Ascending aorta (tissue), 2 donors: ENCODE results near the gene ITGBL1. TPM values are rescaled to one million over a fixed set of nuclear protein-coding genes. Genes with fewer than 3 reads are reported as not detected.
"Not testable (repeated sequence)": the region's sequence is repeated elsewhere in the genome, so short reads cannot be mapped to it uniquely, and the experiment has no call there.

Experiments
- DNase-seq, 2 donors: peaks; one replicate each; pipeline ENCODE4 v3.0.0-alpha.2; 2019; ENCODE audit warnings: low spot score in 2 of 2
- H3K27ac ChIP-seq, 2 donors: fragments of 200-600 bp; sonication (generic); one replicate each; pipeline ENCODE4 v1.5.1; 2016 to 2017; ENCODE audit warnings: mild to moderate bottlenecking in 1 of 2
- H3K27me3 ChIP-seq: fragments of 200-600 bp; sonication (generic); one replicate; pipeline ENCODE4 v1.5.1; 2017
- H3K36me3 ChIP-seq, 2 donors: fragments of 200-600 bp; sonication (generic); one replicate each; pipeline ENCODE4 v1.5.1; 2016
- H3K4me1 ChIP-seq, 2 donors: fragments of 200-600 bp; sonication (generic); one replicate each; pipeline ENCODE4 v1.5.1; 2016 to 2017; ENCODE audit warnings: mild to moderate bottlenecking in 1 of 2
- H3K4me3 ChIP-seq, 2 donors: fragments of 200-600 bp; sonication (generic); one replicate each; pipeline ENCODE4 v1.5.1; 2016 to 2017; ENCODE audit warnings: mild to moderate bottlenecking in 1 of 2
- H3K9me3 ChIP-seq, 2 donors: fragments of 200-600 bp; sonication (generic); one replicate each; pipeline ENCODE4 v1.5.1; 2016
- CTCF ChIP-seq, 3 experiments: fragments of 200-600 bp in 2 of 3; fragments of 450-650 bp in 1 of 3; sonication (generic) in 2 of 3; IDR thresholded peaks; one replicate each; pipeline ENCODE4 v1.5.1; 2016 to 2019; ENCODE audit warnings: antibody characterized with exemption in 3 of 3, mild to moderate bottlenecking in 1 of 3, moderate library complexity in 1 of 3
- intact Hi-C: fragments of 100-400 bp; cut with DNase I; formaldehyde crosslinking; loops from one replicate; pipeline ENCODE4 v1.15.1; 2023
- total RNA-seq: library from RNA; depleted of rRNA; stranded (reverse); fragments of >200 nt; gene quantifications from one replicate; pipeline ENCODE4 v1.1.0, GENCODE V29; 2016

ITGBL1 gene
- total RNA-seq, 1 donor from 2014 or later = 47.1 TPM

- no peak for DNase-seq
- Histone ChIP-seq H3K9me3 (no peaks in the 10 kb centered on the region), H3K36me3 (no peaks in the 10 kb centered on the region), H3K27me3 (no peaks in the 10 kb centered on the region), H3K4me3 (no peak overlapping the region), H3K27ac (peak overlapping the region in 1 of 2 donors; percentile 76), H3K4me1 (peaks cover 0 to 59% of the 10 kb centered on the region in 2 donors)
- no peak for TF ChIP-seq CTCF (IDR thresholded peaks at IDR 0.05)
- intact Hi-C loops = loop anchor here (5.0 kb wide), 1 partner anchor 172 kb away; no protein-coding TSS in a partner anchor
These were observed 77.8 kb downstream of the ITGBL1 start for GRCh38 chr13:101530293-101530692.

GRCh38 chr13:101535192-101535746 lies 82.8 kb downstream of the ITGBL1 start:
- peak overlapping the region; percentile 65 to 75 for H3K27ac ChIP-seq
- no peaks in the 10 kb centered on the region for H3K9me3 ChIP-seq
- DNase-seq = no peak
- H3K36me3 ChIP-seq = no peaks in the 10 kb centered on the region
- peaks cover 0 to 43% of the 10 kb centered on the region in 2 donors for H3K4me1 ChIP-seq
- no peaks in the 10 kb centered on the region for H3K27me3 ChIP-seq
- intact Hi-C loops = no loop called here
- no peak for TF ChIP-seq CTCF (IDR thresholded peaks at IDR 0.05)
- no peak overlapping the region for H3K4me3 ChIP-seq

GRCh38 chr13:101536079-101536478 lies 83.6 kb downstream of the ITGBL1 start:
- no peak overlapping the region for H3K4me3 ChIP-seq
- peaks cover 0 to 39% of the 10 kb centered on the region in 2 donors for H3K4me1 ChIP-seq
- TF ChIP-seq CTCF (IDR thresholded peaks at IDR 0.05) = no peak
- no peaks in the 10 kb centered on the region for H3K9me3 ChIP-seq
- no peak for DNase-seq
- H3K36me3 ChIP-seq = no peaks in the 10 kb centered on the region
- peak overlapping the region; percentile 65 to 75 for H3K27ac ChIP-seq
- H3K27me3 ChIP-seq = no peaks in the 10 kb centered on the region
- intact Hi-C loops = no loop called here

- H3K27ac ChIP-seq = peak overlapping the region in 1 of 2 donors; percentile 35
- intact Hi-C loops = not testable (repeated sequence)
These were observed 92.1 kb downstream of the ITGBL1 start for GRCh38 chr13:101544544-101544943.

GRCh38 chr13:101544979-101545378 lies 92.5 kb downstream of the ITGBL1 start:
- Histone ChIP-seq H3K9me3 (peaks cover 0 to 2% of the 10 kb centered on the region in 2 donors), H3K36me3 (no peaks in the 10 kb centered on the region), H3K27me3 (no peaks in the 10 kb centered on the region), H3K4me1 (peaks cover 0 to 11% of the 10 kb centered on the region in 2 donors), H3K27ac (peak overlapping the region; percentile 13 to 35), H3K4me3 (no peak overlapping the region)
- TF ChIP-seq CTCF (IDR thresholded peaks at IDR 0.05) = no peak
- DNase-seq = no peak
- intact Hi-C loops = no loop called here

More at GRCh38 chr13:101544544-101544943, 92.1 kb downstream of the ITGBL1 start:
- not testable (repeated sequence) for DNase-seq, H3K36me3 ChIP-seq, H3K9me3 ChIP-seq, H3K27me3 ChIP-seq, H3K4me3 ChIP-seq
- H3K4me1 ChIP-seq = peaks cover 0 to 11% of the 10 kb centered on the region in 2 donors

- peak in 1 of 2 donors; percentile 70 for DNase-seq
- Histone ChIP-seq H3K27ac (peak overlapping the region; percentile 35 to 42), H3K4me1 (peaks cover 0 to 14% of the 10 kb centered on the region in 2 donors), H3K4me3 (no peak overlapping the region), H3K9me3 (peaks cover 0 to 2% of the 10 kb centered on the region in 2 donors), H3K27me3 (no peaks in the 10 kb centered on the region), H3K36me3 (no peaks in the 10 kb centered on the region)
- intact Hi-C loops = no loop called here
- TF ChIP-seq CTCF (IDR thresholded peaks at IDR 0.05) = peak; percentile 4 to 47 (median 29)
These were observed 93.0 kb downstream of the ITGBL1 start for GRCh38 chr13:101545521-101545920.
